Right kidney (tissue), 1 donor: Measurements from ENCODE around the gene MAP1LC3A.

Source experiments
- DNase-seq: peaks from one replicate; pipeline ENCODE4 v3.0.0-alpha.2; 2016

The MAP1LC3A gene

GRCh38 chr20:34527016-34527415 is 31.5 kb upstream of the MAP1LC3A start:
- no peak for DNase-seq

GRCh38 chr20:34528921-34529297 is 29.6 kb upstream of the MAP1LC3A start:
- no peak for DNase-seq

GRCh38 chr20:34529742-34530141 is 28.8 kb upstream of the MAP1LC3A start:
- no peak for DNase-seq

DNA sequence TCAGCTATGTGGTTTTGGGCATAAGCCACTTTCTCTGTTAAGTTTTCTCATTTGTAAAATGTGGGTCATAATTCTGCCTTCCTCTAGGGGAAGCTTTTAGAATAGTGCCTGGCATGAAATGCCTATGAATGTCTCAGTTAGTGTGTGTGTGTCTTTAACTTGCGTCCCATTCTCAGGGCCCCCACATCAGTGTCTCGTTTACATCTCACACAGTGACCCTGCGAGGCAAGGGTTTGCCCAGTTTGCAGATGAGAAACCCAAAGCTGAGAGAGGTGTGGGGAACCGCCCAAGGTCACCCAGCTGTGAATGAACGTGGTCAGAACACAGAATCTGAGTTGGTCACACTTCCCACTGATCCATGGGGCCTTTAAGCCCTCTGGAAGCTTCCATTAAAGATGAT is 28.2 kb upstream of the MAP1LC3A start:
- DNase-seq = no peak

- DNase-seq = no peak
Observed at GRCh38 chr20:34531608-34532265, 26.8 kb upstream of the MAP1LC3A start.

- DNase-seq = no peak
Observed at GRCh38 chr20:34532320-34532719, 26.2 kb upstream of the MAP1LC3A start.

DNA sequence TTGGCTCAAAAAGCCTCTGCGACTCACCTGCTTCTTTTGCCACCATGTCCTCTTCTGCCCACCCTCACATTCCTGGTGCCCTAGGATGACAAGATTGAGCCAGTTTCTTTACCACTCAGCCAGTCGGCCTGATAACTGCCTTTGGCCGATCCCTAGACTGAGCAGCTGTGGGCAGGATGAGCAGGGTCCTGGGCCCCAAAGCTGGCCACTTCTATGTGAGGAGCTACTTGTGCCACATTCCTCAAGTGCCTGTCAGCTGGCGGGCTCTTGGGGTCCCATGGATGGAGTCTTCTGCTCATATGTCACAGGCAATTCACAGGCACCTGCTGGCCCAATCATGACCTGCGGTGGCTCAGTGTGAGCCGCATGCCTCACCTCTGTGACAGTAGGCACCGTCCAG is 25.8 kb upstream of the MAP1LC3A start:
- DNase-seq = no peak

DNA sequence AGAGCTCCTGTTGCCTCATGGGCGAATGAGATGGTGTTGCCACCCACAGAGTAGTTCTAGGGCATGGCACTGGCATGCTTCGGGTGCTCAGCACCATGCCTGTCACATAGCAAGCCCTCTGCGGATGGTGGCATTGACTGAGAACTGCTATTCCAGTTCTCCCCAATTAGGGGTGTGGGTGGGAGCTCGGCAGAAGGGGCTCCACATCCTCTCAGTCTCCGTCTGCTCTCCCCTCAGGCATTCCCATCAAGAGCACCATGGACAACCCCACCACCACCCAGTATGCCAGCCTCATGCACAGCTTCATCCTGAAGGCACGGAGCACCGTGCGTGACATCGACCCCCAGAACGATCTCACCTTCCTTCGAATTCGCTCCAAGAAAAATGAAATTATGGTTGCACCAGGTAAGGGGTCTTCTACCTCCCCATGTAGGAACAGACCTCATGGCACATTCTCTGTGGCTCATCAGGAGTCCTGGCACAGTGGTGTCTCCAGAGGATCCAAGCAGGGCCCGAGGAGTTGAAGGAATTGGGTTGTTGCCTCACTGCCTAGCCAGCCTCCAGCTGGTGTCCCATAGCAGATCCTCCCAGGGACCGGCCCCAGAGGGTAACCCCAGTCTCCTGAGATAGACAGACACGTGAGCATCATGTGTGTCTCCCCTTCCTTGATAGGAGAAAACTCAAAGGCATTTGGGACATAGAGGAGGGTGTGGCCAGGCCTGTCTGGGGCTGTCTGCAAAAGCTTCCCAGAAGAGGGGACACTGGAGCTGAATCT is 23.9 kb upstream of the MAP1LC3A start:
- DNase-seq = no peak

GRCh38 chr20:34535301-34535840 is 23.1 kb upstream of the MAP1LC3A start:
- no peak for DNase-seq

DNA sequence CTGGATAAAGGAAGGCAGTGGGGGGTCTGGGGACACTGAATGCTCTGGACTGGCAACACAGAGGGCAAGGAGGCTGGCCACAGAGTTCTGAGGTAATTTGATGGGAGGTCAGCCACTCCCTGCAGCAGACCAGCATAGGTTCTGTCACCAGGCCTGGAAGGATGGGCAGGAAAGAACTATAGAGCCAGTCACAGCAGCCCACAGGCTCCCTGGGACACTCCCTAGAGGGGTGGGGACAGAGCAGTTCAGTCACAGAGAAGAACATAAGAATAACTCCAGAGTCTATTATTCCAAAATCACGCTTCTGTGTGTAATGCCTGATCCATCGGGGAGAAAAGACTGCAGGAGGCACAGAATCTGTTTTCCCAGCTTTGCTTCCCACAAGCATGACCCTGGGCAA is 22.7 kb upstream of the MAP1LC3A start:
- no peak for DNase-seq

GRCh38 chr20:34536798-34537394 is 21.6 kb upstream of the MAP1LC3A start:
- no peak for DNase-seq

- DNase-seq = no peak
Observed at GRCh38 chr20:34537651-34538050, 20.9 kb upstream of the MAP1LC3A start.

DNA sequence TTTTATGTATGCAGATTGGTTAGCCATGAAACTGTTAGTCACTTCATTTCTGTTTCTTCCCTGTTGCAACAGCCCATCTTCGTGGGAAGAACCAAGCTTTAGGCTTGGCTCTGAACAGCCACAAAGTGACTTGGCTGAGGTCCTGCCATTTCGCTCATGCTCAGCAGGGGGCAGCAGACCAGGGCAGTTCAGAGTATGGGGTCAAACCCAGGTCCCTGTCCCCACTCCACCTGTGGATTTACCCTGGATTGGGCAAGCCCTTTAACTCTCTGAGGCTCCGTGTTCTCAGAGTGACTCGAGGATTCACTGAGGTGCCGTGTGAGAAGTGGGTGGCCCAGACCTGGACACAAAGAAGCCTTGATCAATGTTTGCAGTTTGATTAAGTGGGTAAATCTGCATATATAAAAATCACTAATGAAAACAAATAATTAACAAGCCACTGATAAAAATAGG is 19.8 kb upstream of the MAP1LC3A start:
- no peak for DNase-seq

GRCh38 chr20:34539756-34540155 is 18.8 kb upstream of the MAP1LC3A start:
- DNase-seq = no peak

DNA sequence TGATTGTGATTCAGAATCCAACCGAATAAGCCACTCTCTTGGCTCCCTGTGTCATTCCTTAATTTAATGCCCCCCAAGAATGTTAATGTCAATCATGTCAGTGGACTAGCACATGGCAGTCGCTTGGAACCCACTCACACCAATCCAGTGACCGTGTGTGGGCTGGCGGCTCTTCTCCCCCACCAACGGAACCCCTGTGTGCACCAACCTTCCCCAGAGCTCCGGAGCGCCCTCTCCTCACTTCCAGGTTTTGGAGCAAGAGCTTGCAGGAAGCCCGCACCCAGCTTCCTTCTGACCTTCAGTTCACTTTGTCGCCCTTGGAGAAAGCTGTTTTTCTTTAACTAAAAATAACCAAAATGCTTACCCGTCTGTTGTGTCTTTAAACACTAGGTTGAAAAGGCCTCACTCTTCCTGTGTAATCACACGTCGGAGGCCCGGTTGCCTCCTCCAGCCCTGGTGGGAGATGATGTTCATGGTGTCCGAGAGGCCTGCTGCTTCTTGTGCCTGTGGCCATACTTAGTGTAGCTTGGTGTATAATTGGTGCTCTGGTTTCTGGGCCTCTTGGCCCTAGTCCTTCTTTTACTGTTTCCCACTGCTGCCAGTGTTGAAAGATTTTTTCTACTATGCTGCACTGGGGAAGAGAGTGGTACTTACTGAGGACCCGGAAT is 17.8 kb upstream of the MAP1LC3A start:
- no peak for DNase-seq

DNA sequence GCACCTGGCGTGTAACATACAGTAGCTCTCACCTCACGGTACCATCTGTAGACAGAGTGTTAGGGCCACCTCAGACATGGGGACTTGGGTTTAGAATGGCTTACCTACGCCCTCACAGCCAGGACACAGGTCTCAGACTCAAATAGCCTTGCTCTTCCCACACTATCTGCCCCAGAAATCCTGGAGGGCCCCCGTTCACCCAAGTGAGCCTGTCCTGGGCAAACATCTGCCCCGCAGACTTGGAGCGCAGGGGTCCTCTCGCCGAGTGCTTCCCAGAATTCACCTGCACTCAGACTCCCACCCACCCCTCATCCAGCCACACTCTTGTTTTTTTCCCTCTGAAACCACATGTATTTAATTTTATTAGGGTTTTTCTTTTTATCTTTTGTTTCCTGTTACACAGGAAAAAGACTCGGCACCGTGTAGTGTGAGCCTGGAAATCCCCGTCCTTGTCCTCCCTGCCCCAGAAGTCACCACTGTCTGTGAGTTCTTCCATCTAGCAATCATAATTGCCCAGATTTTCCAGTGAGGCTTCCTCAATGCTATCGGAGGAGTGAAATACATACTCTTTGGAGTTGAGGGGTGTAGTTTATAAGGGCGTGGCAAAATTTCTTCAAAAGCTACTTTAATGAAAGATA is 17.1 kb upstream of the MAP1LC3A start:
- DNase-seq = no peak

- no peak for DNase-seq
Observed at GRCh38 chr20:34541917-34542316, 16.6 kb upstream of the MAP1LC3A start.

DNA sequence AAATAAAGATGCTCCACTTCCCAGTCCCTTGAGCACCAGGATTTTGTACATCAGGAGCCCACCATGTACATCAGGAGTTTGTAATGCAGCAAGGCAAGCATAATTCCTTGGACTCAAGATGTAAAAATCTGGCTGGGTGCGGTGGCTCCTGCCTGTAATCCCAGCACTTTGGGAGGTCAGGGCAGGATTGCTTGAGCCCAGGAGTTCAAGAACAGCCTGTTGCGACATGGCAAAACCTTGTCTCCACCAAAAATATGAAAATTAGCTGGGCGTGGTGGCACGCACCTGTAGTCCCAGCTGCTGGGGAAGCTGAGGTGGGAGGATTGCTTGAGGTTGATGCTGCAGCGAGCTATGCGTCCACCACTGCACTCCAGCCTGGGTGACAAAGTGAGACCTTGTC is 16.1 kb upstream of the MAP1LC3A start:
- no peak for DNase-seq

GRCh38 chr20:34543463-34544056 is 15.0 kb upstream of the MAP1LC3A start:
- DNase-seq = no peak

DNA sequence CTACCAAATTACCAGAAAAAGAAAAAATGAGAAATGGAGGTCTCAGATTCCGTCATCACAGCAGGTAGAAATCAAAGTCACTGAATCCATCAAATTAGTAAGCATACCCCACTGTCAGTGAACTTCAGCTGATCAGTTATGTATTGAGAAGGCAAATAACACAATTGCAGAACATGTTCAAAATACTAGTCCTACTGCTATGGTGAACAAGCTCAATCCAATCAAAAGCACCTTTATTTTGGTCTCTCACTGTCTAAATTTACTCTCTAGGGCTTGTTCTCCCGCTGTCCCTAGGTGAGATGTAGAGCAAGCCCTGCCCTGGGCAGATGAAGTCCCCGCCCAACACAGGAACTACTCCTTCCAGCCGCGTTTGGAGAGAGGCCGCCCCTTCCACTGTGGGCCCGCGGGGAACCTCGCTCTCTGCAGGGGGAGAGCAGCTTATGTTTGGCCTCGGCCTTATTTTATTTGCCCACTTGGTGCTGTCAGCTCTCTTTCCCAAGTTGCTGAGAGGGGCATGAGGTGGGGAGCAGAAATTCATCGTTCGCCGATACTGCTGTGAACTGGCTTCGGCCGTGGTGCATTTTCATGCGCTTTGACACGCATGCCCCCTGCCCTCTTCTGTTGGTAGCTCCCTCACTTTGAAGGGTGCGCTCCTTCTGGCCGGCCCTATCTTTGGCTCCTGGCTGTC is 14.3 kb upstream of the MAP1LC3A start:
- peak; percentile 52 for DNase-seq

DNA sequence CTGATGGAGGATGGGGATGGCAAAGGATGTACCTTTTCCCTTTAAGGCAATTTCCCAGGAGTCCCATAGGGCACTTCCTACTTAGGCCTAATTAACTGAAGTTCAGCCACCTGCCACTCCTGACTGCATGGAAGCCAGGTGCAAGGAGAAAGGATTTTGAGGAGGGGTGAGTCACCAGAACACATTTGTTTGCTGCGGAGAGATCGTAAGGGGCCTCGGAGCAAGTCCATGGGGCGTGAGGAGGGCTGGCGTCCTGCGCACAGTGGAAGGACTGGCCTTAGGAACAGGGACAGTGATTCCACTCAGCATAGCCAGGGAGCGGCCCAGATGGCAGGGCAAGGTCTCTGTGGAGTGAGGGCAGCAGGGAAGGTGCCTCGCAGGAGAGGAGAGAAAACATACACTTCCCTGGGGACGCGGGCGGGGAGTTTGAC is 11.8 kb upstream of the MAP1LC3A start:
- DNase-seq = no peak
